NCI-H82 (cell line): ENCODE measurements around the gene CAMK2D.

Experiments used
- DNase-seq: peaks from one replicate; lab custom pipeline; 2025; lab: John Stamatoyannopoulos, UW

Gene CAMK2D

DNA sequence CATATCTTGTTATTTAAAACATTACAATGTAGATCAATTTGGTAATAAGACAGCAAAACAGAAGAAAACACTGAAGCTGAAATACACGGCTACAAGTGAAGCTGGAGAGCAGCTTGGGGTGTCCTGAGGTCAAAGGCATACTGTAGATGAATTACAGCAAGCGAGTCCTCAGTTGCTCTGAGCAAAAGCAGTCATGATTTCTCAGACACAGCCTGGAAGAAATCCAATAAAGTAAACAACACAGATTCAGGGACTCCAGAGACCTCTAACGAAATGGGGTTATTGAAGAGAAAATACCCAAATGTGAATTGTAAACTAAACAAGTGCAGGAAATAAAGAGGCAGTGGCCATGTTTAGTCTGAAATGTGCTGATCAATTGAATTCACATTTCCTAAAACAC, 324.4 kb downstream of the CAMK2D start:
- DNase-seq: no peak

DNA sequence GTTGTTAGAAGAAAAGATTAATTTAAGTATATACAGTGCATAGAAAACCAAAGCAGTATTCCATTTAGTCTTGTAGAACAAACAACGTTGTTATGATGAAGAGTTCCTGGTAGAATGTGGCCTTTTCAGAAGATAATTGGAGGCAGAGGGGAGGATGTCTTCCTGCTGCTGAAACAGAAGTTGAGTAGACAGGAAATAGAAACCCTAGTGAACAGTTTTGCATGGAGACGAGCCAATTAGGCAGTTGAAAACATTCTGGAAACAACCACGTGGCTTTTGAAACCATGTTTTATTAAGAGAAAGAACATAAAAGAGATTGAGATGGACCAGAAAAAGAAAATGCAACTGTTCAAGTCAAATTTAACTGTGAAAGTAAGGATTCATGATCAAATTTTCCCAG, 325.2 kb downstream of the CAMK2D start:
- DNase-seq: no peak

DNA sequence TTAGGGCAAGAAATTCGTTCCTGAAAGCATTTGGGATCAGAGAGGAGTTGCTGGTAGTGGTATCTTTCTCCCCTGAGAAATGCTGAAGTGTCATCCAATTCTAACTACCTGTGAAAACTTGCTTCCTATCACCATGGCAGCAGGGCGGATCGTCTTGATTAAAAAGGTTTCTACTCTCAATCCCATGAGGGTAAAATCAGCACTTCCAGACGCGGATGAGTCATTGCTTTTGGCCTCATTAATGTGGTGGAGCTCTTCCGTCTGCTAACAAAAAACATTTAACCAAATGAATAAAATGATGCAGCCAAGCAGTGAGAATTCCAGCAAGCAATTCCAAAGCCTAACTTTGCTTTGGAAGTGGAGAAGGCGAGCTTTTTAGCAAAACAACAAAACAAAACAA, 325.6 kb downstream of the CAMK2D start:
- DNase-seq: no peak

DNA sequence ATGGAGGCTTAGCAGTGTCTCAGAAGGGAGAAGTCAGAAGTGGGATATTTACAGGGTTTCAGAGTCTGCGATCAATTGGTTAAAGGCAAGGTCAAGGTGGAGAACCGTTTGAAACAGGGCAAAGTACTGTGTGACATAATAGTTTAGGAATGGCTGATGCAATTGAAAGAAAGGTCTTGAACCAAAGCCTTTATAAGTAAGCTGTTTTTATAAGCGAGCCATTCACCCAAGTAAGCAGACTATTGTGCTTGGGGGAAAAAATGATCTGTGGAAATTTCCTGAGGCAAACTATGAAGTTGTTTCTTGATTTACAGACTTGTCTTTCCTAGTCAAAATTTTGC, 327.3 kb downstream of the CAMK2D start:
- no peak for DNase-seq

DNA sequence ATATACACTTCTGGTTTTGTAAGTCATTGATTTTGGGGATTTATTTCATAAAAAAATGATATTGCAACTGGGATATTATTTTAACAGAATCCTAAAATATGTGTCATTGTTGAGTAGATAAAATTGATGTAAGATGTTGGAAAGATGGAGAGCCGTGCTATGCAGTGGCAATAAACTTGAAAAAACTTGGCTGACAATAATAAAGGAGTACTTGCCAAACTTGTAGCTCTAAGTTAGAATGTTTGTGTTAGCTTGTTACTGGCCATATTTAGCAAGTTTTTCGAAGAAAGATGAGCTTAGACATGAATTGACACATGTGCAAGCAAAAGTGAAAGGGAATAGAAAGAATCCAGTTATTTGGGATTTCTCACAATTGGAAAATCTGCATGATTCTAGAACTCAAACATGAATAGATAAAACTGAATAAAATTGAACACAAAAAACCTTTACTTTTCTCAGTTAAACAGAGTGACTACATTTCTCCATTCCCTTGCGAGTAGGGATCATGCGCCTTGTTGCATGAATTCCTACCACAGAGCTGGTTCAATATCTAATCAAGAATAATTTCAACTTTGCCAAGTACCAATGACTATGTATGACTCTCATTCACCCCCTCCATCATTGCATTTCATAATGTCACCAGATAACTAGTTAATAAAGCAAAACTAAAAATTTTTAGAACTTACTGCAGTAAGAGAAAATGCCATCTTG, 327.8 kb downstream of the CAMK2D start:
- no peak for DNase-seq

DNA sequence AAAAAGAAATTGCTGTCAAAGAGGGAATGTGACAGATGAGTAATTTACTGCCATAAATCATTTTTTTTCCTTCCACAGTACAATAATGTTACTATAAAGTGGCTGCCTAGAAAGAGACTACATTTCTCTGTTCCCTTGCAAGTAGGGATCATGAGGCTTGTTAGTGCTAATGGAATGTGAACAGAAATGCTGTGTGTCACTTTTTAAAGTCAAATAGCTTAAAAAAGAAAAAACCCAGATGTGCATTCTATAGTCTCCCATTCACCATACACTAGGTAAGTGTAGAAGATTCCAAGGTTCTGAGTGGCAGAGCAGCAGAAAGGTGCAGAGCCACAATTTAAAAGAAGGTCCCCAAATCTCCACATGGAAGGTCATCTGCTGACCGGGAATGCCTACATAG, 328.4 kb downstream of the CAMK2D start:
- DNase-seq: no peak

DNA sequence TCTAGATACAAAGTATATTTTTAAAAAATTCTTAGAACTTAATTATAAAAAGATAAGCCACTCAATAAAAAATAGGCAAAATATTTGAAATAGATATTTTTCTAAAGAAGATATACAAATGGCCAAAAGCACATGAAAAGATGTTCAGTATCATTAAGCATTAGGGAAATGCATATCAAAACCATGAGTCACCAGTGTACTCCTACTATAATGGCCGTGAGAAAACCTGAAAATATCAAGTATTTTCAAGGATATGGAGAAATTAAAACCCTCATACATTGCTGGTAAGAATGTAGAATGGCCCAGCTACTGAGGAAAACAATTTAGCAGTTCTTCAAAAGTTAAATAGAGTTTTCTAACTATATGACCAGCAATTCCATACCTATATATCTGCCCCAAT, 337.9 kb downstream of the CAMK2D start:
- no peak for DNase-seq

DNA sequence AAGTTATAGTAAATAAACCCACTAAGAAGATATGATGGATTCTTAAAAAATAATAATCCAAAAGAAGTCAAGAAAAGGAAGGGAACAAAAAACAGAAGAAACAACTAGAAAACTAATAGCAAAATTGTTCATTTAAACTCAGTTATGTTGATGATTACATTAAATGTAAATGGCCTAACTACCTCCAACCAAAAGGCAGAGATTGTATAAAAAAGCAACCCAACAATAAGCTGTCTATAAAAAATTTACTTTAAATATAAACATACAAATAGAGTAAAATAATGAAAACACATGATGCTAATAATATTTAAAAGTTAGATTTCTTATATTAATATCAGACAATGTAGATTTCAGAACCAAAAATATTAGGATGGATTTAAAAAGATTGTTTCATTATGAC, 340.6 kb downstream of the CAMK2D start:
- DNase-seq: no peak

DNA sequence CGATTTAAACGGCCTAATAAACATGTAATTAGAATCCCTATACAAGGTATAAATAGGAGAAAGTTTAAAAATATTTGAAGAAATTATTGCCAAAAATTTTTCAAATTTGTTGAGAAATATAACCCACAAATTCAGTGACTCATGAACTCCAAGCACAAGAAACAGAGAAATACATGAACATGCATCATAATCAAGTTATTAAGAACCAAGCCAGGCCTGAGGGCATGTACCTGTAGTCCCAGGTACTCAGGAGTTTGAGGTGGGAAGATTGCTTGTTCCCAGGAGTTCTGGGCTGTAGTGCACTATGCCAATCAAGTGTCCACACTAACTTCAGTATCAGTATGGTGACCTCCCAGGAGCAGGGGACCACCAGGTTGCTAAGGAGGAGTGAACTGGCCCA, 341.9 kb downstream of the CAMK2D start:
- DNase-seq: no peak

DNA sequence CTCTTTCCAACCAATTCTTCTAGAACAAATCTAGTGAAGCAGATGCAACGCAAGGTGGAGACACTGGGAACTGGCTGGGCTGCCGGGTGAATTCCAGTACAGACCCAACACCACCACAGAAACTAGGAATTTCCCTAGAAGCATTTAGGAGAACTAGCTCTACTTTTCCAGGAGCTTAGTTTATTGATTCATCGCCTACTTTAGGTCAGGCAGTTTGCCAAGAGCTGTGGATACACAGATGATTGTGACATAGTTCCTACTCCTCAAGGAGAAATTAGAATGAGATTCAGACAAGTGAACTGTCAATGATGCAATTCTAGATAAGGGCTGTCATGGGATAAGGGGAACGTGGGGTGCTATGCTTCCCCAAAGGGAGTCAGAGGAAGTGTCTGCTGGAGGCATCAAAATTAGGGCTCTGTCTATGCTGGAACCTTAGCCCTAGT, 350.0 kb downstream of the CAMK2D start:
- no peak for DNase-seq

DNA sequence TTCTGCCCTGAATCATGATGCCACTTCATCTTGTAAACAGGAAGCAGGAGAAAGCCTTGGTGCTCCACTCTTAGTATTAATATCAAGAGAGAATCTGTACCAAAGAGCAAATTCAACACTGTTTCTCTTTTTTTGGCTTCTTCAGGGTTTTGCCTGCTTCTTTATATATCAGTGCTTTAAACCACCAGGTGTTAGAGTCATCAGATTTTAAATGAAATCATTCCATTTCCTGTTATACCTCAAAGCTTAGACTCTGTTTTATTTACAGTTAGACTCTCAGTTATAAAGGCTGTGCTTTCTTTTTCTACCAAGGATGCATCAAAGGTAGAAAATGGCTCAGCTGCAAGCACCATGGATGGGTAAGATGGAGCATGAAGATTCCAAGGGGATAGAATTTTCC, 350.9 kb downstream of the CAMK2D start:
- no peak for DNase-seq

DNA sequence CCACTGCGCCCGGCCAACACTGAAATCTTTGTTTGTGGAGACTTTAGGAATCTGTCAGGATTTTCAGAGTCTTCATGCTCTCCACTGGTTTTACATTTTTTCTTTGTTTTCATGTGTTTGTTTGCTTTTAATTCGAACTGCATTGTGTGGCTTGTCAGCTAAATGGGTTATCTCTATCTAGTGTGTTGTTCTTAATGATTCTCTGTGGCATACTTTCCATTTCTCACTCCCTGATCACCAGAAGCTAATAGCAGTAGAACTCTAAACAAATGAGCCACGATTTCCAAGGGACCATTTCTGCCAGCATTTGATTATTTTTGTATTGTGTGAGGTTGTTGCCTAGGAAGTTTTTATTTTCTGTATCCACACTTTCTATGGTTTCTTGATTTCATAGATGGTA, 352.4 kb downstream of the CAMK2D start:
- no peak for DNase-seq

DNA sequence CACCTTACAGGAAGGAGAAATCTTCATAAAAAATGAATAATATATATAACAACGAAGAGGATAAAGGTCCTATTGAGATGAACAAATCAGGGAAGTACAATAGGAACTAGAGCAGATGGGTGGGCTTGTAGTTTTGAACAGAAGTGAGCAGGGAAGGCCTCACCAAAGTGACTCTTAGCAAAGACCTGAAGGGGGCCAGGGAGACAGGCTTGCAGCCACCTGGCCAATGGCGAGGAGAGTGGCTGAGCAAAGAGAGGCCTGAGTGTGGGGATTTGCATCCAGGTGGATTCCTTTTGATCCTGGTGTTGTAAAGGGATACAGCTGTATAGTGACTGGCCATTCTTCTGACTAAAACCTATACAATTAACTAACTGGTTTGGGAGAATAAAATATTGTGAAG, 354.1 kb downstream of the CAMK2D start:
- DNase-seq: peak; percentile 6

DNA sequence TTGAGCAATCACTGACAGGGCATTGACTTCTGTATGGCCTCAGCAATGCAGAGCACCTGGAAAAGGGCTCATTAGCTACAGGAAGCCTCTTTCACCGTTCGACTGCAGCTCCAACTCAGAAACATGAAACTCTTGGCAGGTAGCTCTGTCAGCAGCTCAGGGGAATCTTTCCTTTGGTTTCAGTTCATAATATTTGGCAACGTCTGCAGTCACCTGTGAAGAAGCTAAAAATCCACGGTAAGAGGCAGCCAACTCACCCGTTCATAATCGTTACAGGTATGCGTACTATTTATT, 354.9 kb downstream of the CAMK2D start:
- DNase-seq: no peak

DNA sequence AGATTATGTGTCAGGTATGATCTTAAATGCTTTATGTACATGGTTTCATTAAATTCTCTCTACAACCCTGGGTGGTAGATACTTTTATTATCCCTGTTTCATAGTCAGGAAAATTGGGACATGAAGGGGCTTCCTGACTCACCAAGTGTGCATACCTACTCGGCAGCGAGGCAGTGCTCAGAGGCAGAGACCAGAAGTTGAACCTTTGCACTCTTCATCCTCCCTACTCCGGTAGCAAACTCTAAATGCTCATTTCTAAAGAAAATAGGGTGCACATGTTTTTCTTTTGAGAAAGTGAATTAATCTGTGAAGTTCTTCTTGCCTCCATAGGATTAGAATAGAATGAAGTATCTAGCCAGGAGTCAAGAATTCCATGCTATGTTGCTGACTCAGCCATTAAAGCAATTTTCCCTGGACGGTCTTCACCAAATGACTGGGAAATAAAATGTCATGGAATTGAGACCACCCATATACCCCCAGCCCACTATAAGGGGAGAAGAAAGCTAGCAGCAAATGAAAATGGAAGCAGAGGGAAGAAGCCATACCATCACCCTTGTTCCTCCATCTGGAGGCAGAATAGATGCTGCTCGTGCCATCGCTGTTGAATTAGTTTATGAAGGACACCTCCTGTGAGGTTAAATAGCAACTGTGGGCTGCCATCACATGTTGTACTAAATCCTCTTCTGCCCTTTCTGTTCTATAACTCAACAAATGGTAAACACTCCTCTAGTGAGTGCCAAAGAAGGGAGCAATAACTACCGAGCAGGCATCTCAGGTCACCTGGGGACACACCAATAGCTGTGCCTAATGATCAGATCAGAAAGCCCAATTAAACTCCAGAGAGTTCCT, 355.4 kb downstream of the CAMK2D start:
- DNase-seq: no peak

DNA sequence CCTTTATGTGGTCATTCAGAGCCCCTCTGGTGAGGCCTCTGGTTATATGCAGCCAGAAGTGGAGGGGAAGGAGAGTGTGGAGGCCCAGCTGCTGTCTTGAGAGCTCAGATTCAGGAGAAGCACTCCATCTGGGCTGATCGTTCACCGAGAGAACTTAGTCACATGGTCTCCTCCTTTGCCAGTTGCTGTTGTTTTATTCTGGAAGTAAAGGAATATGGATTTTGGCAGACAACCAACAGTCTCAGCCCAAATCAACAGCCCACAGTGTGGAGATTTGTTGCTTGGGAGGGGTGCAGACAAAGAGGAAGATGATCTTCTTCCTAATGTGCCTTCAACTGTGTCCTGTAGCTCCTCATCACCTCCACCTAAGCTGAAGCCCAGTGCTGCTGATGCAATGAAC, 356.7 kb downstream of the CAMK2D start:
- DNase-seq: no peak

DNA sequence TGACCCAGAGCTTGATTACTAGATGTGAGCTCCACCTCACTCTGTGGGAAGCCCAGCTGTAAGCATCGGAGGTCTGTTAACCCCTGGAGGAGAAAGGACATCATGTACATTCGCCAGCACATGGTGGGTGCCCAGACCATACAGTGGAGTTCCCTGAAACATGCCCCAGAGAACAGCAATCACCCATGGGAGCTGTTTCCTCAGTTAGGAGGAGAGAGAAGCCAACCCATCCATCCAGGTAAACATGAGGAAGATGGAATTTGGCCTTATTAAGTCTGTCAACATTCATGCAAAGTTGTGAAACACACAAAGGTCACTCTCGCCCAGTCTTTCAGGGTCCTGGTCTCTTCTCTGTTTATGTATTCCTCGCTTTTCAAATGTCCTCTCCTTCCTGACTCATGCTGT, 357.4 kb downstream of the CAMK2D start:
- DNase-seq: no peak
